Sciatic nerve (tissue), 2 donors: ENCODE measurements around the gene KIAA1191. TPM values are rescaled to one million over a fixed set of nuclear protein-coding genes. Genes with fewer than 3 reads are reported as not detected.
"Not testable (repeated sequence)": the region's sequence is repeated elsewhere in the genome, so short reads cannot be mapped to it uniquely, and the experiment has no call there.

ENCODE experiments used
- ATAC-seq: fragments of 200-7000 bp; cut with Tn5 transposase; one replicate; pipeline ENCODE4 v1.9.1; 2020; ENCODE audit warnings: mild to moderate bottlenecking, moderate library complexity
- DNase-seq: peaks from one replicate; pipeline ENCODE4 v3.0.0-alpha.2; 2020; ENCODE audit warnings: low spot score
- intact Hi-C: fragments of 100-400 bp; cut with DNase I; formaldehyde crosslinking; loops from one replicate; pipeline ENCODE4 v1.14.2; 2022
- microRNA-seq: library from miRNA; unstranded; fragments of <30 nt; microRNA quantifications from one replicate; pipeline ENCODE4 v1.2.0, GENCODE V29; 2020
- total RNA-seq: library from RNA; stranded (reverse); fragmentation: NEBNext Ultra II Directional; extraction: Animal tissue kit (Norgen Biotek cat#: 25700); gene quantifications from one replicate; pipeline ENCODE4 v1.2.1, GENCODE V29; 2021
- donor health status: DM: no; HTN: no; CAD: no.
- donor health status: DM: no; HTN: no; CAD: no.

Gene KIAA1191
- total RNA-seq, 1 donor from 2014 or later, result 87.8 TPM

DNA sequence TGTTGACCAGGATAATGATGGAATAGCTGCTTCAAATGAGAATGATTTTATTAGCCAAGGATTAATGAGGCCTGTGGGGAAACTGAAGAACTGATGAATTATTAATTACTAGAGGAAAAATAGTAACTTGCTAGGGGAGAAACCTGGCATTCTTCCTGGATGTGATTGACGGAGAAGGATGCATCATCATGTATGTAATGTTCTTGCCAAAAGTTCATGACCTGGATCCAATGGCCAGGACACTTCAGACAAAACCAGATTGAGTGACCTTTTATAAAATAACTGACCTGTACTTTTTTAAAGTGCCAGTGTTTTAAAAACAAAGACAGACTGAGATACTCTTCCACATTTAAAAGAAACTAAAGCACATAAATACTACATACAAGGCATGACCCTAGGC is 23.7 kb downstream of the KIAA1191 start:
- no peak for DNase-seq
- ATAC-seq, result no peak
- intact Hi-C loops, result no loop called here

DNA sequence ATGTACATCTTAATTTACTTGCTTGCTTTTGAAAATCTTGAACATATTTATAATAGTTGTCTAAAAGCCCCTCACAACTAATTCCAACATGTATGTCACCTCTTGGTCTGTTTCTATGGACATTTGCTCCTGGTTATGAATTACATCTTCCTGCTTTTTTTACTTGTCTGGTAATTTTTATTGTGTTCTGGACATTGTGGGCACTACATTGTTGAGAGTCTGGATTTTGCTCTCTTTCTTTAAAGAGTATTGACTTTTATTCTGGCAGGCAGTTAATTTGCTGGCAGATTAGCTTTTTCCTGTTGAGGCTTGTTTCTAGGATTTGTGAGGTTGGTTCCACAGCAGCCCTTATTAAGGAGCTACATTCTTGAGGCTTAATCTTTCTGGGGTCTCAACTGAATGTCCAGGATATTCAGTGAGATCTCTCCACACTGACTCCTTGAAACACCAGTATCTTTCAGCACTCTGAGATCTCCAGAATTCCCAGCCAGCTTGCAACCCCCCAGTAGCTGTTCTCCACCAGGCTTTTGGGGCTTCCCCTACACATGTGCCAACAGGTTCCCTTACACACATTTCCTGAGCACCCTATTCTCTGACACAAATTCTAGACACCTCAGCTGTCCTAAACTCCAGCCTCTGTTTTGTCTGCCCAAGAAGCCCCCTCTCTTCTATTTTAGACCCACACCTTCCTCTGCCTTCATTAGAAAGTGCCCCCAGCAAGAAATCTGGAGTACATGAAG is 27.4 kb downstream of the KIAA1191 start:
- intact Hi-C loops, result no loop called here
- ATAC-seq, result no peak

DNA sequence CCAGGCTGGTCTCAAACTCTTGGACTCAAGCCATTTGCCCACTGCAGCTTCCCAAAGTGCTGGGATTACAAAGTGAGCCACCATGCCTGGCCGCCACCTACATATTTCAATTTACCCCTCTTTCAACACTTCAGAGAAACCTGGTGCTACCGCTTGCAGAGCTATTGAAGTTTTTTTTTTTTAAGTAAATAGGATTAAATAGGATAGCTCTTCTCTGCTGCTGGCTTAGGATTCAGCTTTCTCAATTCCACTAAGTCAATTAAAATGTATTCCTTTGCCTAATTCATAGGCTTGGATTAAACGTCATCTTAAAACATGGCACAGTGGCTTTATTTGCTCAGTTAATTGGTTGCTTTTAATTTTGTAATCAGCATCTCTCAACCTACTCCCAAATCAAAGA is 41.0 kb downstream of the KIAA1191 start:
- no peak for DNase-seq
- no peak for ATAC-seq
- intact Hi-C loops, result no loop called here

More for the DNA sequence above, 27.4 kb downstream of the KIAA1191 start:
- DNase-seq, result no peak

DNA sequence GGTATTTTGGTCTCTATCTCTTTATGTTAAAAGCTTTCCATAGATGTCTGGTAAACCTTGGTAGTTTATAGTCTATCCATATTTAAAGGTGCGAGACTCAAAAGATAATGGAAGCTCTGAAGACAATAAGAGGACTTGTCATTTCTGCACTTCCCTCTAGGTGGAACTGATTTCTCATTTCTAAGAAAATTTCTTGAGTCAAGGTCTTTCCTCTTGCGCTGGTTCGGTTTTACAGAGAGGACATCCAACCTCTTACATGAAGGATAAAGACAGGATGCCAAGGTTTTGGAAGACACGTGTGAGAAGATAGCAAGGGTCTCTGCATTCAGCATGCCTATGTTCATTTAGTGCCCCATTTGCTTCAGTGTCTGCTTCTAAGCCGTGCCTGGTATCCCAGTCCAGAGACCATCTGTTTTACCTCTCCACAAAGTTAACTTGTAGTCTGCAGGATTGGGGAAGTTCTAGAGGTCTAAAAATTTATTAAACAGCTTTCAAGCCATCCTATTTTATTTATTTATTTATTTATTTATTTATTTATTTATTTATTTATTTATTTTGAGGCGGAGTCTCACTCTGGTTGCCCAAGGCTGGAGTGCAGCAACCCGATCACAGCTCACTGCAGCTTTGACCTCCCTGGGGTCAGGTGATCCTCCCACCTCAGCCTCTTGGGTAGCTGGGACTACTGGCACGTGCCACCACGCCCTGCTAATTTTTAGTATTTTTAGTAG is 41.6 kb downstream of the KIAA1191 start:
- intact Hi-C loops, result no loop called here
- ATAC-seq, result no peak

DNA sequence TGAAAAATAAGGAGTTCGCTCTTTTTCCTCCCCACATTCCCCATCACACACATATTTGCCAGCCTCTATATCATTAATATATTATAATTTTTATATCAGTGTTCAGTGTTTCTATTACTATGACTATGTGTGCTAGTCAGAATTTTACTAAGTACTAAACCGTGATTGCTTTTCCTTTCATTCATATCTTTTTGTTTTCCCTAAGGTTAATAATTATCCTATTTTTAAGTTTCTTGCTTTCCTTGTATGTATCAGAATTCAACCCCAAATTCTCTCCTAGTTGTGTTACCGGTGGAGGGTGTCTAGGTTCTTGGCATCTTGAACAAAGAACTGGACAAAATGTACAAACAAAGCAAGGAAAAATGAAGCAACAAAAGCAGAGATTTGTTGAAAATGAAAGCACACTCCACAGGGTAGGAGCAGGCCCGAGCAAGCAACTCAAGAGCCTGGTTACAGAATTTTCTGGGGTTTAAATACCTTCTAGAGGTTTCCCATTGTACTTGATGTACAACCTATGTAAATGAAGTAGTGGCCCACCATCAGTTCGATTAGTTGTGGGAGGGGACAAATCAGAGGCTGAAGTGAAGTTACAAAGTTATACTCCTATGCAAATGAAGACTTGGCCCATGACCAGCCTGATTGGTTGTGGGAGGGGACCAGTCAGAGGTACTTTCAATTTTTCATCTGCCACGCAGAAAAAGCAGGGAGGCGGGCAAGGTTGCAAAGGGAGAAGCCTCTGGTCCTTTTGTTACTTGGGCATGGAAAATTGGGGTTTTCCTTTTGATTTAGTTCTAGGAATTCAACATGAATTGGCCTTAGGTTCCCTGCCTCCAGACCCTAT is 43.8 kb downstream of the KIAA1191 start:
- no peak for DNase-seq
- no peak for ATAC-seq
- intact Hi-C loops, result no loop called here

More for the DNA sequence above, 41.6 kb downstream of the KIAA1191 start:
- DNase-seq, result no peak

DNA sequence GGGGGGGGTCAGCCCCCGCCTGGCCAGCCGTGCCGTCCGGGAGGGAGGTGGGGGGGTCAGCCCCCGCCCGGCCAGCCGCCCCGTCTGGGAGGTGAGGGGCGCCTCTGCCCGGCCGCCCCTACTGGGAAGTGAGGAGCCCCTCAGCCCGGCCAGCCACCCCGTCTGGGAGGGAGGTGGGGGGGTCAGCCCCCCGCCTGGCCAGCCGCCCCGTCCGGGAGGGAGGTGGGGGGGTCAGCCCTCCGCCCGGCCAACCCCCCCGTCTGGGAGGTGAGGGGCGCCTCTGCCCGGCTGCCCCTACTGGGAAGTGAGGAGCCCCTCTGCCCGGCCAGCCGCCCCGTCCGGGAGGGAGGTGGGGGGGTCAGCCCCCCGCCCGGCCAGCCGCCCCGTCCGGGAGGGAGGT is 56.2 kb downstream of the KIAA1191 start:
- ATAC-seq, intact Hi-C loops, DNase-seq: not testable (repeated sequence)

Small RNA genes within 50 kb of the gene (microRNA-seq; reads per million reads assigned to microRNA genes)
- 28.6 reads per million, percentile 38 among the genes with 10 or more reads in this experiment for gene MIR1271

Other genes starting within 250 kb of the KIAA1191 start
- gene SIMC1, start 123.3 kb downstream of the KIAA1191 start, total RNA-seq, result 15.6 TPM
- 29.2 TPM for gene ARL10, start 3.7 kb upstream of the KIAA1191 start, total RNA-seq
- gene NOP16, start 26.8 kb upstream of the KIAA1191 start, total RNA-seq, result 9.3 TPM
- gene HIGD2A, start 27.0 kb upstream of the KIAA1191 start, total RNA-seq, result 58.8 TPM
- gene CLTB, start 54.8 kb upstream of the KIAA1191 start, total RNA-seq, result 122 TPM
- gene FAF2, start 86.6 kb upstream of the KIAA1191 start, total RNA-seq, result 35.6 TPM
- 44.7 TPM for gene RNF44, start 175.6 kb upstream of the KIAA1191 start, total RNA-seq
- gene CDHR2, start 187.6 kb upstream of the KIAA1191 start, total RNA-seq, result 0.36 TPM
- 0.53 TPM for gene GPRIN1, start 248.4 kb upstream of the KIAA1191 start, total RNA-seq